Measurements from ENCODE around the gene SDHB. TPM values are rescaled to one million over a fixed set of nuclear protein-coding genes. Genes with fewer than 3 reads are reported as not detected.

Gene SDHB
- total and polyA plus RNA-seq, 4 donors = 59.1 to 117 (median 83.5) TPM

DNA sequence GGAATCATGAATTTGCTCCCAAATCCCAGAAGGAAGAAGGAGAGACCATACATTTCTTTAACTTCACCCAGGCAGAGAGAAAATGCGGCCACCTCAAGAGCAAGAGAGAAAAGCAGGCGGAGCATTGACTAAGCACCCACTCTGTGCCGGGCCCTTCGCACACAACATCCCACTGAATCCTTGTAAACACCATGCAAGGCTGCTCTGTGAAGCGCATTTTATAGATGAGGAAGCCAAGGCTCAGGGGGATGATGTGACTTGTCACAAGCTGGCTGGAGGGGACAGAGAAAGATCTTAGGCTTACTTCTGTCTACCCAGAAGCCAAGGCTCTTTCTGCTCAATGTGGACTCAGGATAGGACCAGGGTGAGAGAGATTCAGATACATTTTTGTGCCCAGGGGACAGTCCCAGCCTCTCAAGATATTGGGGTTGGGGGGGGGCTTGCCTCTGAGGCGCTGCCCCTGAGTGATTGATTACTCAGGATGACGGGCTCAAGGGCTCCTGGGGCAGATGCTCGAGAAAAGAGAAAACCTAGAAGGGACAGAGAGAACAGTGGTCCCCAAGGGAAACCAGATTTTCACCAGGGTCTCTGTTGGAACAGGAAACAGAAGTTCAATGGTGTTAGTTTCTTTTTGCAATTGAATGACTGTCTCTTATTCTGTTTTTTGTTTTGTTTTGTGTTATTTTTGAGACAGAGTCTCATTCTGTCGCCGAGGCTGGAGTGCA is 45.9 kb upstream of the SDHB start:
- Histone ChIP-seq H3K27ac (ENCODE audit: low read depth in 1 of 2, low read length in 1 of 2) (no peak overlapping the region), H3K4me1 (ENCODE audit: control insufficient read depth in 5 of 5, insufficient read depth in 5 of 5, low read length in 5 of 5) (no peaks in the 10 kb centered on the region), H3K4me3 (no peak overlapping the region), H3K27me3 (ENCODE audit: control insufficient read depth in 3 of 3, insufficient read depth in 3 of 3, low read length in 2 of 3) (no peaks in the 10 kb centered on the region), H3K9ac (ENCODE audit: insufficient read depth in 1 of 2, low read length in 2 of 2) (no peak overlapping the region), H3K36me3 (ENCODE audit: control insufficient read depth in 4 of 4, insufficient read depth in 4 of 4, low read length in 4 of 4) (no peaks in the 10 kb centered on the region), H3K9me3 (ENCODE audit: control insufficient read depth in 4 of 4, insufficient read depth in 3 of 4, low read length in 3 of 4) (no peaks in the 10 kb centered on the region)
- DNase-seq (no peak), ATAC-seq (ENCODE audit: insufficient read depth, low FRiP score) (no peak)
- WGBS, 2 donors = 75 to 81% methylated on average over 10 of the region's 10 CpGs
- TF ChIP-seq, protein P1, sequence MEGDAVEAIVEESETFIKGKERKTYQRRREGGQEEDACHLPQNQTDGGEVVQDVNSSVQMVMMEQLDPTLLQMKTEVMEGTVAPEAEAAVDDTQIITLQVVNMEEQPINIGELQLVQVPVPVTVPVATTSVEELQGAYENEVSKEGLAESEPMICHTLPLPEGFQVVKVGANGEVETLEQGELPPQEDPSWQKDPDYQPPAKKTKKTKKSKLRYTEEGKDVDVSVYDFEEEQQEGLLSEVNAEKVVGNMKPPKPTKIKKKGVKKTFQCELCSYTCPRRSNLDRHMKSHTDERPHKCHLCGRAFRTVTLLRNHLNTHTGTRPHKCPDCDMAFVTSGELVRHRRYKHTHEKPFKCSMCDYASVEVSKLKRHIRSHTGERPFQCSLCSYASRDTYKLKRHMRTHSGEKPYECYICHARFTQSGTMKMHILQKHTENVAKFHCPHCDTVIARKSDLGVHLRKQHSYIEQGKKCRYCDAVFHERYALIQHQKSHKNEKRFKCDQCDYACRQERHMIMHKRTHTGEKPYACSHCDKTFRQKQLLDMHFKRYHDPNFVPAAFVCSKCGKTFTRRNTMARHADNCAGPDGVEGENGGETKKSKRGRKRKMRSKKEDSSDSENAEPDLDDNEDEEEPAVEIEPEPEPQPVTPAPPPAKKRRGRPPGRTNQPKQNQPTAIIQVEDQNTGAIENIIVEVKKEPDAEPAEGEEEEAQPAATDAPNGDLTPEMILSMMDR (IDR thresholded peaks at IDR 0.05; ENCODE audit: control extremely low read depth, extremely low read depth) = no peak

GRCh38 chr1:17098446-17099317 is 44.9 kb upstream of the SDHB start:
- H3K4me3 ChIP-seq = no peak overlapping the region
- H3K27me3 ChIP-seq (ENCODE audit: control insufficient read depth in 3 of 3, insufficient read depth in 3 of 3, low read length in 2 of 3) = no peaks in the 10 kb centered on the region
- H3K4me1 ChIP-seq (ENCODE audit: control insufficient read depth in 5 of 5, insufficient read depth in 5 of 5, low read length in 5 of 5) = no peaks in the 10 kb centered on the region
- peak overlapping the region in 1 of 2 donors; percentile 26 for H3K27ac ChIP-seq (ENCODE audit: low read depth in 1 of 2, low read length in 1 of 2)
- H3K9ac ChIP-seq (ENCODE audit: insufficient read depth in 1 of 2, low read length in 2 of 2) = no peak overlapping the region
- DNase-seq (no peak), ATAC-seq (ENCODE audit: insufficient read depth, low FRiP score) (no peak)
- no peaks in the 10 kb centered on the region for H3K9me3 ChIP-seq (ENCODE audit: control insufficient read depth in 4 of 4, insufficient read depth in 3 of 4, low read length in 3 of 4)
- no peaks in the 10 kb centered on the region for H3K36me3 ChIP-seq (ENCODE audit: control insufficient read depth in 4 of 4, insufficient read depth in 4 of 4, low read length in 4 of 4)
- TF ChIP-seq, protein P1 (IDR thresholded peaks at IDR 0.05; ENCODE audit: control extremely low read depth, extremely low read depth) = no peak
- WGBS, 2 donors = 43 to 48% methylated on average over 13 of the region's 13 CpGs

DNA sequence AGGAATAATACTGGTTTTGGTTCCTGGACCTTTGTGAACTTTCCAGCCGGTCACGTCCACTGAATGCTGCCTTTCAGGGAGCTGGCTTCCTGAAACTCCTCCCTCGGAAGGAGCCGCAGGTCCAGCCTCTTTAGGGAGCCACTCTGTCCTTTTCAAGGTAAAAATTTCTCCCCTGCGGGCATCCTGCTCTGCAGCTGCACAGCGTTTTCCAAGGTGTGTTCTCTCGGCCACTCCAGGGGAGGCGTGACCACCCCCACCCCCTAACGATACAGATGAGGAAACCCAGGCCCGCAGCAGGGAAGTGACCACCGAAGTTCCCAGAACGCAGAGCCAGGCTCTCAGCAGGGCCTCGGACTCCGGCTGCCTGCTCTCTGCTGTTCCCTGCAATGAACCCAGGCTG is 44.0 kb upstream of the SDHB start:
- Histone ChIP-seq H3K4me1 (ENCODE audit: control insufficient read depth in 5 of 5, insufficient read depth in 5 of 5, low read length in 5 of 5) (no peaks in the 10 kb centered on the region), H3K9ac (ENCODE audit: insufficient read depth in 1 of 2, low read length in 2 of 2) (no peak overlapping the region), H3K36me3 (ENCODE audit: control insufficient read depth in 4 of 4, insufficient read depth in 4 of 4, low read length in 4 of 4) (no peaks in the 10 kb centered on the region), H3K4me3 (no peak overlapping the region), H3K9me3 (ENCODE audit: control insufficient read depth in 4 of 4, insufficient read depth in 3 of 4, low read length in 3 of 4) (no peaks in the 10 kb centered on the region), H3K27me3 (ENCODE audit: control insufficient read depth in 3 of 3, insufficient read depth in 3 of 3, low read length in 2 of 3) (no peaks in the 10 kb centered on the region), H3K27ac (ENCODE audit: low read depth in 1 of 2, low read length in 1 of 2) (no peak overlapping the region)
- no peak for DNase-seq
- TF ChIP-seq, protein P1 (IDR thresholded peaks at IDR 0.05; ENCODE audit: control extremely low read depth, extremely low read depth) = no peak
- 33 to 36% methylated on average over 14 of the region's 14 CpGs for whole genome bisulfite sequencing, 2 donors
- no peak for ATAC-seq (ENCODE audit: insufficient read depth, low FRiP score)
